K562 (cell line): Measurements from ENCODE around the gene SNX9. TPM values are rescaled to one million over a fixed set of nuclear protein-coding genes. Genes with fewer than 3 reads are reported as not detected.

ENCODE experiments used
- ATAC-seq: fragments of 200-7000 bp; cut with Tn5 transposase; 3 replicates; pipeline ENCODE4 v1.9.1; 2020; ENCODE audit warnings: moderate library complexity
- BruUV-seq: library from RNA; stranded (reverse); fragments of 400-500 nt; replicated peaks from 2 replicates; lab custom pipeline; 2021; lab: Mats Ljungman, UMichigan
- CTCF ChIA-PET: fragments of 300-600 bp; formaldehyde crosslinking; extraction: SDS; loops from one replicate; lab custom pipeline; 2021; ENCODE audit warnings: low intra/inter-chr PET ratio; lab: Yijun Ruan, JAX
- POLR2A ChIA-PET: fragments of 300-600, 350-650 bp; sonication (Branson Sonifier 250); formaldehyde crosslinking; extraction: SDS; loops from one replicate; lab custom pipeline; 2021; ENCODE audit warnings: antibody characterized with exemption, inconsistent platforms; lab: Yijun Ruan, JAX
- DNase-seq, 4 experiments: peaks; one replicate each; pipeline versions ENCODE4 v3.0.0 to v3.0.0-alpha.2; 2011 to 2018; ENCODE audit warnings: low spot score in 3 of 4, mixed read lengths in 3 of 4; ENCODE audit errors: extremely low read depth in 1 of 4
- FAIRE-seq: peaks from 2 replicates; lab custom pipeline; 2011; peaks lifted over from hg19 to GRCh38; lab: Jason Lieb, UNC
- H2AFZ ChIP-seq: 2 replicates; pipeline ENCODE4 v1.6.0; 2011; ENCODE audit warnings: low read depth, low read length, control low read depth, inconsistent platforms
- H3K27ac ChIP-seq: fragments of 200-600 bp; 3 replicates; pipeline ENCODE4 v1.8.0; 2011; ENCODE audit warnings: low read depth, mild to moderate bottlenecking, control low read depth, inconsistent platforms, low read length, moderate library complexity, mixed read lengths; ENCODE audit errors: extremely low read depth
- H3K27me3 ChIP-seq, 2 experiments: fragments of 300-600 bp in 1 of 2; 2 replicates in 1 of 2; 3 replicates in 1 of 2; pipeline versions ENCODE4 v1.6.0 to v1.8.0; 2011; ENCODE audit warnings: inconsistent platforms in 2 of 2, low read length in 2 of 2, mild to moderate bottlenecking in 1 of 2, mixed read lengths in 1 of 2, moderate library complexity in 1 of 2; ENCODE audit not compliant: control insufficient read depth in 2 of 2, insufficient read depth in 2 of 2
- H3K36me3 ChIP-seq: fragments of 300-600 bp; 3 replicates; pipeline ENCODE4 v1.8.0; 2011; ENCODE audit warnings: mild to moderate bottlenecking, low read length, inconsistent platforms; ENCODE audit not compliant: control insufficient read depth, insufficient read depth
- H3K4me1 ChIP-seq, 2 experiments: fragments of 200-600 bp in 1 of 2; replicated peaks in 1 of 2; 2 replicates in 1 of 2; 3 replicates in 1 of 2; pipeline versions ENCODE4 v1.5.1 to v1.8.0; 2011; ENCODE audit warnings: inconsistent platforms in 2 of 2, low read length in 2 of 2, mild to moderate bottlenecking in 1 of 2, mixed read lengths in 1 of 2, moderate library complexity in 1 of 2; ENCODE audit not compliant: control insufficient read depth in 2 of 2, insufficient read depth in 2 of 2
- H3K4me2 ChIP-seq: 2 replicates; pipeline ENCODE4 v1.6.1; 2011; ENCODE audit warnings: low read length, control low read depth, inconsistent platforms, mixed read lengths; ENCODE audit not compliant: insufficient read depth
- H3K4me3 ChIP-seq: fragments of 200-600 bp; sonication (generic), shearing (Covaris generic); 2 replicates; pipeline ENCODE4 v1.5.1; 2016; ENCODE audit warnings: control low read depth, inconsistent platforms
- H3K79me2 ChIP-seq: fragments of 200-600 bp; 3 replicates; pipeline ENCODE4 v1.8.0; 2011; ENCODE audit warnings: low read length, inconsistent platforms; ENCODE audit not compliant: control insufficient read depth, insufficient read depth
- H3K9ac ChIP-seq, 2 experiments: 2 replicates each; pipeline versions ENCODE4 v1.6.0 to v1.6.1; 2011; ENCODE audit warnings: low read depth in 2 of 2, low read length in 2 of 2, control low read depth in 1 of 2, inconsistent platforms in 1 of 2, mild to moderate bottlenecking in 1 of 2, mixed read lengths in 1 of 2; ENCODE audit not compliant: insufficient read depth in 1 of 2
- H3K9me1 ChIP-seq: one replicate; pipeline ENCODE4 v1.6.0; 2011; ENCODE audit warnings: inconsistent platforms, mild to moderate bottlenecking, low read length, moderate library complexity; ENCODE audit not compliant: control insufficient read depth, insufficient read depth
- H3K9me3 ChIP-seq: replicated peaks from 2 replicates; pipeline ENCODE4 v1.5.1; 2011; ENCODE audit warnings: low read depth, low read length, inconsistent platforms; ENCODE audit not compliant: control insufficient read depth, insufficient read depth
- H4K20me1 ChIP-seq: replicated peaks from 2 replicates; pipeline ENCODE4 v1.6.1; 2011; ENCODE audit warnings: low read length, inconsistent platforms, mixed read lengths; ENCODE audit not compliant: control insufficient read depth, insufficient read depth
- CTCF ChIP-seq, 3 experiments: IDR thresholded peaks in 2 of 3; conservative IDR thresholded peaks in 1 of 3; 2 replicates each; pipeline ENCODE4 v1.5.1; 2011 to 2012; ENCODE audit warnings: low read length in 3 of 3, mild to moderate bottlenecking in 3 of 3, control low read depth in 2 of 3, improper control_type of control experiment in 1 of 3, inconsistent platforms in 1 of 3, low read depth in 1 of 3, mixed read lengths in 1 of 3, moderate library complexity in 1 of 3; ENCODE audit not compliant: insufficient read depth in 2 of 3
- NCOA4 ChIP-seq: fragments of 450-650 bp; IDR thresholded peaks from 2 replicates; pipeline ENCODE4 v1.6.1; 2018; ENCODE audit warnings: mild to moderate bottlenecking; ENCODE audit not compliant: partially characterized antibody
- WGBS: fragments of 100-300 bp; shearing (Covaris generic); methylation state at CpG from one replicate; pipeline ENCODE4 v1.1.6; 2016; ENCODE audit warnings: low coverage, mixed read lengths; ENCODE audit not compliant: insufficient coverage; ENCODE audit errors: missing lambda C conversion rate; 5-methylcytosine and 5-hydroxymethylcytosine counted together
- in situ Hi-C: fragments of 300-500 bp; cut with MboI; formaldehyde crosslinking; loops from 4 replicates; pipeline ENCODE4 v1.15.0; 2018; ENCODE audit warnings: inconsistent platforms, mixed read lengths
- intact Hi-C: fragments of 100-400 bp; cut with micrococcal nuclease; formaldehyde crosslinking; loops from 2 replicates; pipeline ENCODE4 v1.14.2; 2022
- polyA plus RNA-seq, 8 experiments: library from polyadenylated mRNA; depleted of rRNA in 4 of 8; stranded (reverse) in 5 of 8; unstranded in 3 of 8; fragments of >200 nt; fragmentation: Nextera tagmentation in 2 of 8; fragmentation: Illumina TruSeq in 1 of 8; extraction: Ambion mirVana in 2 of 8; extraction: Trizol in 1 of 8; gene quantifications; 2 replicates each; pipeline versions ENCODE4 v1.2.1 to v1.2.3, GENCODE V29; 2011 to 2014; ENCODE audit warnings: inconsistent platforms in 1 of 8, missing spikeins in 1 of 8
- total RNA-seq, 7 experiments: library from RNA; depleted of rRNA in 6 of 7; stranded (reverse); fragments of >200 nt in 6 of 7; fragmentation: Illumina TruSeq in 2 of 7; extraction: Trizol in 2 of 7; gene quantifications; 2 replicates each; pipeline versions ENCODE4 v1.2.1 to v1.2.3, GENCODE V29; 2011 to 2021; ENCODE audit warnings: low replicate concordance in 1 of 7

The SNX9 gene
- total and polyA plus RNA-seq, 9 of the 15 experiments (the other 6 are each of a cell fraction or from before 2014, with no cell fraction given) = 6.0 to 81.7 (median 57.1) TPM

GRCh38 chr6:157898169-157898568 is 75.1 kb downstream of the SNX9 start:
- in situ Hi-C loops = no loop called here
- no peak for ATAC-seq

More at GRCh38 chr6:157898169-157898568, 75.1 kb downstream of the SNX9 start:
- WGBS = 71% methylated on average over 7 of the region's 7 CpGs
- H3K27ac ChIP-seq = no peak overlapping the region
- no peak overlapping the region for H3K4me3 ChIP-seq
- peaks cover 2% of the 10 kb centered on the region; the same call in 1 of the 2 replicates for H4K20me1 ChIP-seq
- H3K9ac ChIP-seq = no peak overlapping the region
- DNase-seq (no peak), FAIRE-seq (no peak)
- H3K27me3 ChIP-seq = no peaks in the 10 kb centered on the region
- H3K4me1 ChIP-seq = peaks cover 0 to under 1% of the 10 kb centered on the region in 2 experiments; a peak in 1 of 5 replicates
- POLR2A ChIA-PET = interaction anchor here (1.2 to 2.2 kb wide), 2 partner anchors 8 to 18 kb away, joined by 3 to 11 read pairs; no protein-coding TSS in a partner anchor
- peaks cover 4% of the 10 kb centered on the region for H3K9me1 ChIP-seq
- TF ChIP-seq CTCF (IDR thresholded peaks at IDR 0.05 in 2 of 3, conservative IDR thresholded peaks at IDR 0.05 in 1 of 3; ENCODE audit: insufficient read depth in 2 of 3, low read depth in 1 of 3, low read length in 3 of 3) (peak; percentile 13 to 32 (median 24); a peak in 1 of 6 replicates), NCOA4 (no peak)
- no TSS peak for BruUV-seq
- H3K36me3 ChIP-seq = peaks cover 83% of the 10 kb centered on the region
- intact Hi-C loops = no loop called here
- no peak overlapping the region for H3K4me2 ChIP-seq
- H3K9me3 ChIP-seq = no peaks in the 10 kb centered on the region
- CTCF ChIA-PET = no interaction called here
- no peak overlapping the region for H2AFZ ChIP-seq
- peaks cover 19% of the 10 kb centered on the region for H3K79me2 ChIP-seq
